DOHH2 (cell line): ENCODE results near the gene RBP5.

Experiments
- H3F3A ChIP-seq: fragments of 200-600 bp; sonication (generic), shearing (Covaris generic); 2 replicates; pipeline ENCODE4 v1.6.0; 2016; ENCODE audit warnings: antibody characterized with exemption, mild to moderate bottlenecking; ENCODE audit not compliant: control insufficient read depth, insufficient read depth
- H3K27ac ChIP-seq: fragments of 200-600 bp; sonication (generic); 2 replicates; pipeline ENCODE4 v1.5.1; 2014; ENCODE audit warnings: low read depth, mild to moderate bottlenecking, low read length, moderate library complexity
- H3K27me3 ChIP-seq: fragments of 200-600 bp; sonication (generic); 2 replicates; pipeline ENCODE4 v1.6.1; 2014; ENCODE audit warnings: mild to moderate bottlenecking, low read length, mixed read lengths; ENCODE audit not compliant: control insufficient read depth
- H3K36me3 ChIP-seq: fragments of 200-600 bp; sonication (generic); 2 replicates; pipeline ENCODE4 v1.6.1; 2014; ENCODE audit warnings: mild to moderate bottlenecking, low read length, moderate library complexity, mixed read lengths; ENCODE audit not compliant: control insufficient read depth
- H3K4me1 ChIP-seq: fragments of 200-600 bp; sonication (generic); 2 replicates; pipeline ENCODE4 v1.6.1; 2014; ENCODE audit warnings: mild to moderate bottlenecking, low read length, mixed read lengths; ENCODE audit not compliant: control insufficient read depth
- H3K4me2 ChIP-seq: fragments of 200-600 bp; sonication (generic); 2 replicates; pipeline ENCODE4 v1.6.0; 2014; ENCODE audit warnings: mild to moderate bottlenecking, low read length, moderate library complexity
- H3K4me3 ChIP-seq: fragments of 200-600 bp; sonication (generic); 2 replicates; pipeline ENCODE4 v1.5.1; 2014; ENCODE audit warnings: mild to moderate bottlenecking, low read length, mixed read lengths
- H3K79me2 ChIP-seq: fragments of 200-600 bp; sonication (generic); 2 replicates; pipeline ENCODE4 v1.6.1; 2014; ENCODE audit warnings: mild to moderate bottlenecking, low read length, mixed read lengths; ENCODE audit not compliant: control insufficient read depth
- H3K9me2 ChIP-seq: fragments of 200-600 bp; sonication (generic); replicated peaks from 2 replicates; pipeline ENCODE4 v1.6.1; 2014; ENCODE audit warnings: mild to moderate bottlenecking, low read length, mixed read lengths; ENCODE audit not compliant: control insufficient read depth
- H3K9me3 ChIP-seq: fragments of 200-600 bp; sonication (generic); 2 replicates; pipeline ENCODE4 v1.6.1; 2014; ENCODE audit warnings: antibody characterized with exemption, low read length, mixed read lengths; ENCODE audit not compliant: control insufficient read depth, insufficient read depth
- H4K20me1 ChIP-seq: fragments of 200-600 bp; sonication (generic); 2 replicates; pipeline ENCODE4 v1.6.0; 2014; ENCODE audit warnings: low read depth, mild to moderate bottlenecking, antibody characterized with exemption, low read length, moderate library complexity; ENCODE audit not compliant: control insufficient read depth, insufficient read depth
- EZH2phosphoT487 ChIP-seq: fragments of 200-600 bp; sonication (generic); IDR thresholded peaks from 2 replicates; pipeline ENCODE4 v1.6.1; 2017; ENCODE audit warnings: borderline replicate concordance, mild to moderate bottlenecking, antibody characterized with exemption, low read length, moderate library complexity, mixed read lengths
- TF ChIP-seq, protein P1 (sequence below): fragments of 200-600 bp; sonication (generic); IDR thresholded peaks from one replicate; pipeline ENCODE4 v1.5.1; 2014; ENCODE audit warnings: antibody characterized with exemption, mild to moderate bottlenecking, low read depth, low read length; ENCODE audit not compliant: poor library complexity, severe bottlenecking

Gene RBP5

GRCh38 chr12:7152818-7153217 is 24.1 kb upstream of the RBP5 start:
- Histone ChIP-seq H3K36me3 (no peaks in the 10 kb centered on the region), H3K9me2 (no peaks in the 10 kb centered on the region), H4K20me1 (no peaks in the 10 kb centered on the region), H3K27ac (no peak overlapping the region), H3K4me2 (no peak overlapping the region), H3F3A (no peaks in the 10 kb centered on the region), H3K4me1 (no peaks in the 10 kb centered on the region), H3K79me2 (no peaks in the 10 kb centered on the region), H3K4me3 (no peak overlapping the region), H3K9me3 (no peaks in the 10 kb centered on the region), H3K27me3 (no peaks in the 10 kb centered on the region)
- TF ChIP-seq EZH2phosphoT487 = no peak
- TF ChIP-seq, protein P1, sequence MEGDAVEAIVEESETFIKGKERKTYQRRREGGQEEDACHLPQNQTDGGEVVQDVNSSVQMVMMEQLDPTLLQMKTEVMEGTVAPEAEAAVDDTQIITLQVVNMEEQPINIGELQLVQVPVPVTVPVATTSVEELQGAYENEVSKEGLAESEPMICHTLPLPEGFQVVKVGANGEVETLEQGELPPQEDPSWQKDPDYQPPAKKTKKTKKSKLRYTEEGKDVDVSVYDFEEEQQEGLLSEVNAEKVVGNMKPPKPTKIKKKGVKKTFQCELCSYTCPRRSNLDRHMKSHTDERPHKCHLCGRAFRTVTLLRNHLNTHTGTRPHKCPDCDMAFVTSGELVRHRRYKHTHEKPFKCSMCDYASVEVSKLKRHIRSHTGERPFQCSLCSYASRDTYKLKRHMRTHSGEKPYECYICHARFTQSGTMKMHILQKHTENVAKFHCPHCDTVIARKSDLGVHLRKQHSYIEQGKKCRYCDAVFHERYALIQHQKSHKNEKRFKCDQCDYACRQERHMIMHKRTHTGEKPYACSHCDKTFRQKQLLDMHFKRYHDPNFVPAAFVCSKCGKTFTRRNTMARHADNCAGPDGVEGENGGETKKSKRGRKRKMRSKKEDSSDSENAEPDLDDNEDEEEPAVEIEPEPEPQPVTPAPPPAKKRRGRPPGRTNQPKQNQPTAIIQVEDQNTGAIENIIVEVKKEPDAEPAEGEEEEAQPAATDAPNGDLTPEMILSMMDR = no peak

- H3K4me3 ChIP-seq = no peak overlapping the region
- H3K4me2 ChIP-seq = no peak overlapping the region
- TF ChIP-seq, protein P1 = no peak
- TF ChIP-seq EZH2phosphoT487 = no peak
- no peaks in the 10 kb centered on the region for H3K9me3 ChIP-seq
- H4K20me1 ChIP-seq = no peaks in the 10 kb centered on the region
- no peaks in the 10 kb centered on the region for H3K27me3 ChIP-seq
- no peaks in the 10 kb centered on the region for H3K4me1 ChIP-seq
- H3K27ac ChIP-seq = no peak overlapping the region
- no peaks in the 10 kb centered on the region for H3F3A ChIP-seq
- H3K9me2 ChIP-seq = no peaks in the 10 kb centered on the region
- no peaks in the 10 kb centered on the region for H3K79me2 ChIP-seq
- H3K36me3 ChIP-seq = no peaks in the 10 kb centered on the region
These were observed 22.8 kb upstream of the RBP5 start for GRCh38 chr12:7151532-7151931.

GRCh38 chr12:7150841-7151240 is 22.2 kb upstream of the RBP5 start:
- no peaks in the 10 kb centered on the region for H3K36me3 ChIP-seq
- H3K9me3 ChIP-seq = no peaks in the 10 kb centered on the region
- H3K27me3 ChIP-seq = no peaks in the 10 kb centered on the region
- no peak overlapping the region for H3K27ac ChIP-seq
- no peaks in the 10 kb centered on the region for H3F3A ChIP-seq
- H3K4me3 ChIP-seq = no peak overlapping the region
- H3K4me1 ChIP-seq = no peaks in the 10 kb centered on the region
- TF ChIP-seq, protein P1 = no peak
- TF ChIP-seq EZH2phosphoT487 = no peak
- no peak overlapping the region for H3K4me2 ChIP-seq
- H3K79me2 ChIP-seq = no peaks in the 10 kb centered on the region
- H4K20me1 ChIP-seq = no peaks in the 10 kb centered on the region
- no peaks in the 10 kb centered on the region for H3K9me2 ChIP-seq

DNA sequence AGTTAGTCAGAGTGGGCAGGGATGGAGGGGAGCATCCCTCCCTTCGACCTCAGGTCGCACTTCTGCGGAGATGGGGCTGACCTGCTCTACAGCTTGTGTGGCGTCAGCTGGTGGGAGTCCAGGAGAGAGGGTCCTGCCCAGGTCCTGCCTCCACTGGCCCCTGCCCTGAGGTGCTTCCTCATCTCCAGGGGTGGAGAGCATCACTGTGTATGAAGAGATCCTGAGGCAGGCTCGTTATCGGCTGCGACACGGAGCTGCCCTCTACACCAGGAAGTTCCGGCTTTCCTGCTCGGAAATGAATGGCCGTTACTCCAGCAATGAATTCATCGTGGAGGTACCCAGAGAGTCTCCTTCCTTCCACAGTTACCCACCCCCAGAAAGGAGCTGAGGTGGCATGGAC is 21.7 kb upstream of the RBP5 start:
- H3K4me2 ChIP-seq = no peak overlapping the region
- no peaks in the 10 kb centered on the region for H3K36me3 ChIP-seq
- TF ChIP-seq EZH2phosphoT487 = no peak
- TF ChIP-seq, protein P1 = no peak
- H3K9me3 ChIP-seq = no peaks in the 10 kb centered on the region
- H3F3A ChIP-seq = no peaks in the 10 kb centered on the region
- H3K4me1 ChIP-seq = no peaks in the 10 kb centered on the region
- no peaks in the 10 kb centered on the region for H3K9me2 ChIP-seq
- H3K79me2 ChIP-seq = no peaks in the 10 kb centered on the region
- H3K27me3 ChIP-seq = no peaks in the 10 kb centered on the region
- no peak overlapping the region for H3K27ac ChIP-seq
- H4K20me1 ChIP-seq = no peaks in the 10 kb centered on the region
- H3K4me3 ChIP-seq = no peak overlapping the region
